Keratinocyte (primary cell): ENCODE data around the gene SCAMP4. TPM values are rescaled to one million over a fixed set of nuclear protein-coding genes. Genes with fewer than 3 reads are reported as not detected.

Experiments
- DNase-seq: peaks from one replicate; pipeline ENCODE4 v3.0.0-alpha.2; 2011; ENCODE audit warnings: low read depth, missing footprints, low spot score
- FAIRE-seq: peaks from 2 replicates; lab custom pipeline; 2011; peaks lifted over from hg19 to GRCh38; lab: Jason Lieb, UNC
- H2AFZ ChIP-seq: 2 replicates; pipeline ENCODE4 v1.6.0; 2012; ENCODE audit warnings: low read length, control low read depth, inconsistent platforms; ENCODE audit not compliant: control insufficient read depth
- H3K27ac ChIP-seq: 2 replicates; pipeline ENCODE4 v1.5.1; 2011; ENCODE audit warnings: low read length; ENCODE audit not compliant: control insufficient read depth, insufficient read depth
- H3K27me3 ChIP-seq: 3 replicates; pipeline ENCODE4 v1.6.0; 2011; ENCODE audit warnings: low read length; ENCODE audit not compliant: control insufficient read depth, insufficient read depth; ENCODE audit errors: extremely low read depth
- H3K36me3 ChIP-seq, 2 experiments: 2 replicates in 1 of 2; 3 replicates in 1 of 2; pipeline ENCODE4 v1.5.1; 2011; ENCODE audit warnings: low read length in 2 of 2, mild to moderate bottlenecking in 1 of 2; ENCODE audit not compliant: control insufficient read depth in 2 of 2, insufficient read depth in 2 of 2; ENCODE audit errors: extremely low read depth in 1 of 2
- H3K4me1 ChIP-seq: 3 replicates; pipeline ENCODE4 v1.5.1; 2011; ENCODE audit warnings: low read length; ENCODE audit not compliant: control insufficient read depth, insufficient read depth; ENCODE audit errors: extremely low read depth
- H3K4me2 ChIP-seq: 3 replicates; pipeline ENCODE4 v1.6.0; 2011; ENCODE audit warnings: low read depth, low read length; ENCODE audit not compliant: control insufficient read depth, insufficient read depth; ENCODE audit errors: extremely low read depth
- H3K4me3 ChIP-seq, 3 experiments: fragments of 200-600 bp in 1 of 3; sonication (generic) in 1 of 3; 2 replicates in 2 of 3; 3 replicates in 1 of 3; pipeline ENCODE4 v1.5.1; 2011 to 2016; ENCODE audit warnings: low read length in 3 of 3, mild to moderate bottlenecking in 3 of 3, control low read depth in 2 of 3, inconsistent platforms in 1 of 3, low read depth in 1 of 3, mixed read lengths in 1 of 3, mixed run types in 1 of 3, moderate library complexity in 1 of 3; ENCODE audit not compliant: control insufficient read depth in 2 of 3, insufficient read depth in 2 of 3; ENCODE audit errors: extremely low read depth in 1 of 3
- H3K79me2 ChIP-seq: 2 replicates; pipeline ENCODE4 v1.6.0; 2012; ENCODE audit warnings: low read length; ENCODE audit not compliant: control insufficient read depth, insufficient read depth
- H3K9ac ChIP-seq: 3 replicates; pipeline ENCODE4 v1.6.0; 2011; ENCODE audit warnings: low read length; ENCODE audit not compliant: control insufficient read depth, insufficient read depth; ENCODE audit errors: extremely low read depth
- H3K9me1 ChIP-seq: 3 replicates; pipeline ENCODE4 v1.6.0; 2011; ENCODE audit warnings: low read length; ENCODE audit not compliant: control insufficient read depth, insufficient read depth; ENCODE audit errors: extremely low read depth
- H3K9me3 ChIP-seq: 2 replicates; pipeline ENCODE4 v1.5.1; 2012; ENCODE audit warnings: low read depth, low read length; ENCODE audit not compliant: control insufficient read depth
- H4K20me1 ChIP-seq: 3 replicates; pipeline ENCODE4 v1.6.0; 2011; ENCODE audit warnings: low read length; ENCODE audit not compliant: control insufficient read depth, insufficient read depth; ENCODE audit errors: extremely low read depth
- CTCF ChIP-seq, 3 experiments: IDR thresholded peaks in 1 of 3; conservative IDR thresholded peaks in 1 of 3; optimal IDR thresholded peaks in 1 of 3; 2 replicates in 2 of 3; 3 replicates in 1 of 3; pipeline versions ENCODE3 to v1.5.1; 2011; ENCODE audit warnings: low read length in 3 of 3, mild to moderate bottlenecking in 3 of 3, moderate library complexity in 2 of 3, control low read depth in 1 of 3, inconsistent platforms in 1 of 3; ENCODE audit not compliant: insufficient read depth in 2 of 3; ENCODE audit errors: extremely low read depth in 1 of 3
- EZH2 ChIP-seq: IDR thresholded peaks from one replicate; pipeline ENCODE4 v1.6.1; 2012; ENCODE audit warnings: inconsistent platforms, mild to moderate bottlenecking, low read length, moderate library complexity
- dilution Hi-C: fragments of 300-500 bp; cut with MboI; formaldehyde crosslinking; loops from one replicate; pipeline ENCODE4 v1.7.0; 2020; ENCODE audit warnings: low sequenced_read_pairs; ENCODE audit not compliant: extremely low pct_ligation_motif_present
- polyA plus RNA-seq, 5 experiments: library from polyadenylated mRNA; depleted of rRNA in 3 of 5; stranded (reverse) in 3 of 5; stranded (forward) in 1 of 5; unstranded in 1 of 5; fragments of >200 nt; gene quantifications; 1 replicate in 1 of 5; 2 replicates in 3 of 5; 3 replicates in 1 of 5; pipeline versions ENCODE4 v1.2.1 to v1.2.3, GENCODE V29; 2011 to 2012; ENCODE audit warnings: missing spikeins in 2 of 5, low read depth in 1 of 5, low replicate concordance in 1 of 5

SCAMP4 gene
- polyA plus RNA-seq, 1 donor (not counting 4 experiments of a cell fraction or from before 2014, with no cell fraction given) = 4.8 TPM

GRCh38 chr19:1868971-1869370 is 36.2 kb upstream of the SCAMP4 start:
- no peak overlapping the region for H2AFZ ChIP-seq
- H3K9ac ChIP-seq = no peak overlapping the region
- H3K27ac ChIP-seq = no peak overlapping the region
- TF ChIP-seq CTCF (optimal IDR thresholded peaks at IDR 0.05 in 1 of 3, IDR thresholded peaks at IDR 0.05 in 1 of 3, conservative IDR thresholded peaks at IDR 0.05 in 1 of 3; ENCODE audit: extremely low read depth in 1 of 3, insufficient read depth in 2 of 3, low read length in 3 of 3) (no peak), EZH2 (no peak)
- H3K27me3 ChIP-seq = no peaks in the 10 kb centered on the region
- no peak overlapping the region for H3K4me2 ChIP-seq
- no peaks in the 10 kb centered on the region for H3K9me3 ChIP-seq
- H3K9me1 ChIP-seq = no peaks in the 10 kb centered on the region
- no peak overlapping the region for H3K4me3 ChIP-seq
- FAIRE-seq (no peak), DNase-seq (no peak)
- peaks cover 24% of the 10 kb centered on the region for H3K79me2 ChIP-seq
- H3K36me3 ChIP-seq = peaks cover 0 to 2% of the 10 kb centered on the region in 2 experiments
- dilution Hi-C loops = no loop called here
- H3K4me1 ChIP-seq = peaks cover 14% of the 10 kb centered on the region
- H4K20me1 ChIP-seq = no peaks in the 10 kb centered on the region

GRCh38 chr19:1871140-1871597 is 34.0 kb upstream of the SCAMP4 start:
- H3K4me1 ChIP-seq = peaks cover 21% of the 10 kb centered on the region
- FAIRE-seq (no peak), DNase-seq (no peak)
- no peak overlapping the region for H3K4me2 ChIP-seq
- H3K27me3 ChIP-seq = no peaks in the 10 kb centered on the region
- TF ChIP-seq CTCF (optimal IDR thresholded peaks at IDR 0.05 in 1 of 3, IDR thresholded peaks at IDR 0.05 in 1 of 3, conservative IDR thresholded peaks at IDR 0.05 in 1 of 3; ENCODE audit: extremely low read depth in 1 of 3, insufficient read depth in 2 of 3, low read length in 3 of 3) = no peak
- TF ChIP-seq EZH2 = no peak
- peaks cover 0 to 2% of the 10 kb centered on the region in 2 experiments for H3K36me3 ChIP-seq
- dilution Hi-C loops = no loop called here
- no peaks in the 10 kb centered on the region for H3K9me3 ChIP-seq
- H2AFZ ChIP-seq = no peak overlapping the region
- peaks cover 6% of the 10 kb centered on the region for H4K20me1 ChIP-seq
- no peak overlapping the region for H3K9ac ChIP-seq
- no peak overlapping the region for H3K4me3 ChIP-seq
- peaks cover 44% of the 10 kb centered on the region for H3K79me2 ChIP-seq
- no peak overlapping the region for H3K27ac ChIP-seq
- H3K9me1 ChIP-seq = no peaks in the 10 kb centered on the region
